Heart left ventricle (tissue), 16 donors: ENCODE data around the gene SLAMF8. TPM values are rescaled to one million over a fixed set of nuclear protein-coding genes. Genes with fewer than 3 reads are reported as not detected.

ENCODE experiments used
- ATAC-seq, 4 donors: fragments of 200-7000 bp; cut with Tn5 transposase; one replicate each; pipeline ENCODE4 v1.9.1; 2020 to 2022; ENCODE audit warnings: moderate library complexity in 4 of 4, mild to moderate bottlenecking in 3 of 4, moderate number of reproducible peaks in 1 of 4
- DNase-seq, 5 donors: peaks; one replicate each; pipeline ENCODE4 v3.0.0-alpha.2; 2020
- H3K27ac ChIP-seq, 12 donors: fragments of 200-600 bp; sonication (generic) in 4 of 12; one replicate each; pipeline versions ENCODE4 v1.5.0 to v1.8.0; 2016 to 2022; ENCODE audit warnings: mild to moderate bottlenecking in 2 of 12
- H3K27me3 ChIP-seq, 9 donors: fragments of 200-600 bp; sonication (generic) in 2 of 9; one replicate each; pipeline versions ENCODE4 v1.5.1 to v1.8.0; 2016 to 2022; ENCODE audit warnings: mild to moderate bottlenecking in 3 of 9
- H3K36me3 ChIP-seq, 9 donors: fragments of 200-600 bp; sonication (generic) in 2 of 9; one replicate each; pipeline versions ENCODE4 v1.5.0 to v1.8.0; 2018 to 2022; ENCODE audit warnings: mild to moderate bottlenecking in 2 of 9
- H3K4me1 ChIP-seq, 12 donors: fragments of 200-600 bp; sonication (generic) in 4 of 12; one replicate each; pipeline versions ENCODE4 v1.5.0 to v1.8.0; 2016 to 2022; ENCODE audit warnings: mild to moderate bottlenecking in 3 of 12
- H3K4me3 ChIP-seq, 12 donors: fragments of 200-600 bp; sonication (generic) in 4 of 12; one replicate each; pipeline versions ENCODE4 v1.5.0 to v1.8.0; 2017 to 2022; ENCODE audit warnings: mild to moderate bottlenecking in 9 of 12, moderate library complexity in 4 of 12
- H3K9me3 ChIP-seq, 12 donors: fragments of 200-600 bp; sonication (generic) in 4 of 12; one replicate each; pipeline versions ENCODE4 v1.5.0 to v1.8.0; 2016 to 2022; ENCODE audit warnings: mild to moderate bottlenecking in 1 of 12
- POLR2A ChIP-seq, 2 donors: fragments of 450-650 bp; IDR thresholded peaks; one replicate each; pipeline ENCODE4 v1.6.1; 2017; ENCODE audit warnings: antibody characterized with exemption in 2 of 2, mild to moderate bottlenecking in 2 of 2, moderate library complexity in 2 of 2
- WGBS, 4 donors: extraction: QIAGEN DNeasy Blood & Tissue Kit in 2 of 4; methylation state at CpG; one replicate each; pipeline versions ENCODE4 v1.1.5 to v1.1.7; 2013 to 2018; 5-methylcytosine and 5-hydroxymethylcytosine counted together
- intact Hi-C, 10 donors: fragments of 100-400 bp; cut with DNase I; formaldehyde crosslinking; loops; one replicate each; pipeline versions ENCODE4 v1.11.1 to v1.14.2; 2022
- polyA plus RNA-seq, 2 donors: library from polyadenylated mRNA; stranded (reverse); fragments of 200-250 nt; gene quantifications; one replicate each; pipeline ENCODE4 v1.2.3, GENCODE V29; 2013
- total RNA-seq, 9 donors: library from RNA; depleted of rRNA in 2 of 9; stranded (reverse); fragments of >200 nt in 2 of 9; fragmentation: NEBNext Ultra II Directional in 3 of 9; extraction: Animal tissue kit (Norgen Biotek cat#: 25700) in 3 of 9; gene quantifications; one replicate each; pipeline versions ENCODE4 v1.1.0 to v1.2.4, GENCODE V29; 2016 to 2023
- TF ChIP-seq, protein P1 (sequence below), 12 donors: fragments of 200-600 bp; sonication (generic) in 4 of 12; IDR thresholded peaks; one replicate each; pipeline versions ENCODE4 v1.5.0 to v1.8.0; 2018 to 2022; ENCODE audit warnings: antibody characterized with exemption in 12 of 12, mild to moderate bottlenecking in 5 of 12
- donor health status: ischemic (EF 13 %, LVEDD 7.1; RV severe dilation, severe dysfunction).
- donor health status: healthy with polysubstance abuse.
- donor health status: DM: no; HTN: yes; CAD: no.
- donor health status: DM: no; HTN: no; CAD: no.
- donor health status: ischemic (EF 25% LVEDD 6.9; RV normal size, moderate dysfunction).
- donor health status: ischemic (EF 25% LVEDD 5.7; RV mildly dilated, moderate dysfunction).
- donor health status: healthy.
- donor health status: DM: yes; HTN: yes; CAD: no.
- donor health status: ischemic (EF 35%, LVEDD 5.7; RV mildly dilated, moderate dysfunction).
- donor health status: nonischemic (EF 11% LVEDD 7.7; RV severe dilation, severe dysfunction).
- donor health status: DM: yes; HTN: yes; CAD: no.
- donor health status: PGD.
- donor health status: ischemic (EF 29% LVEDD 5.4; RV normal size, mild dysfunction).
- donor health status: nonischemic (EF 23%, LVEDD 6.1; RV moderate dilation, normal function).

Gene SLAMF8
- total and polyA plus RNA-seq, 11 donors = 0.50 to 44.9 (median 1.5) TPM

DNA sequence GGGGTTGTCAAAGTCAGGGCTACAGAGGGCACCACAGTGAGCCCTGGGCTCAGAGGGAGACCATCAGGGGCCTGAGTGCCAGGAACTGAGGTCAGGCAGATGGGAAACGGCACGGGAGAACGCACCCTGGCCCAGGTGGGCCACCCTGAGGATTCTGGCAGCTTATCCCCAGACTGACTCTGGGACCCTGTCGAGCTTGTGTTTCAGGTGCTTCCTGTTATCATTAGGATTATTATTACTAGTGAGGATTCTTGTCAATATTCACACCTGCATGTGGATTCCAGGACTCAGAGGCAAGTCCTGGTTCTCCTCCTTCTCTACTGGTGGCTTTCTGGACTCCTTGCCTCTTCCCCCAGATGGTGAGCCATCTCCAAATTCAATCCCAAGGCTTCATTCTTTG, 20.6 kb downstream of the SLAMF8 start:
- H3K4me3 ChIP-seq = no peak overlapping the region
- no peak for ATAC-seq
- no peaks in the 10 kb centered on the region for H3K9me3 ChIP-seq
- 33 to 78% (median 64%) methylated on average over 2 to 4 of the region's 4 CpGs for WGBS, 4 donors
- intact Hi-C loops = no loop called here
- H3K36me3 ChIP-seq = no peaks in the 10 kb centered on the region
- DNase-seq = no peak
- H3K27ac ChIP-seq = no peak overlapping the region
- no peaks in the 10 kb centered on the region for H3K27me3 ChIP-seq
- no peak for TF ChIP-seq POLR2A (IDR thresholded peaks at IDR 0.05)
- TF ChIP-seq, protein P1, sequence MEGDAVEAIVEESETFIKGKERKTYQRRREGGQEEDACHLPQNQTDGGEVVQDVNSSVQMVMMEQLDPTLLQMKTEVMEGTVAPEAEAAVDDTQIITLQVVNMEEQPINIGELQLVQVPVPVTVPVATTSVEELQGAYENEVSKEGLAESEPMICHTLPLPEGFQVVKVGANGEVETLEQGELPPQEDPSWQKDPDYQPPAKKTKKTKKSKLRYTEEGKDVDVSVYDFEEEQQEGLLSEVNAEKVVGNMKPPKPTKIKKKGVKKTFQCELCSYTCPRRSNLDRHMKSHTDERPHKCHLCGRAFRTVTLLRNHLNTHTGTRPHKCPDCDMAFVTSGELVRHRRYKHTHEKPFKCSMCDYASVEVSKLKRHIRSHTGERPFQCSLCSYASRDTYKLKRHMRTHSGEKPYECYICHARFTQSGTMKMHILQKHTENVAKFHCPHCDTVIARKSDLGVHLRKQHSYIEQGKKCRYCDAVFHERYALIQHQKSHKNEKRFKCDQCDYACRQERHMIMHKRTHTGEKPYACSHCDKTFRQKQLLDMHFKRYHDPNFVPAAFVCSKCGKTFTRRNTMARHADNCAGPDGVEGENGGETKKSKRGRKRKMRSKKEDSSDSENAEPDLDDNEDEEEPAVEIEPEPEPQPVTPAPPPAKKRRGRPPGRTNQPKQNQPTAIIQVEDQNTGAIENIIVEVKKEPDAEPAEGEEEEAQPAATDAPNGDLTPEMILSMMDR (IDR thresholded peaks at IDR 0.05) = no peak
- H3K4me1 ChIP-seq = peaks cover 0 to 15% (median 0%) of the 10 kb centered on the region in 12 donors

DNA sequence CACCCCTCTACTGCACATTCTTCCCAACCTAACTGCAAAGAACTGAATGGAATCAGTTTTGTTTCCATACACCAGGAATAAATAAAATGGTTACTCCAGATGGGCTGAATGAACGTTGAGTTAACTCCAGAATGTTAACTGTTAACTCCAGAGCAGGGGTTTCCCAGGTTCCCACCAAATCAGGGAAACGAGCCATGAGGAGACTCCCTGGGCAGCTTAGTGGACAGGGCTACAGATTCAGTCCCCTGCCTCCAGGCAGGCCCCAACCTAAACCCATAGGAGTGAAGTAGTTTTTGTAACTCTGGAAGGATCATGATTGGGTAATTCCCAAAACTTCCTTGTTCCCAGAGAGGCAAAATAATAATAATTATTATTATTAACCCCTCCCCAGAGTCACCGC, 21.7 kb downstream of the SLAMF8 start:
- ATAC-seq (no peak), DNase-seq (no peak)
- H3K27me3 ChIP-seq = no peaks in the 10 kb centered on the region
- no peaks in the 10 kb centered on the region for H3K9me3 ChIP-seq
- no peaks in the 10 kb centered on the region for H3K36me3 ChIP-seq
- no peak overlapping the region for H3K4me3 ChIP-seq
- peaks cover 0 to 15% (median 3%) of the 10 kb centered on the region in 12 donors for H3K4me1 ChIP-seq
- no peak for TF ChIP-seq POLR2A (IDR thresholded peaks at IDR 0.05)
- TF ChIP-seq, protein P1 (IDR thresholded peaks at IDR 0.05) = no peak
- WGBS, 4 donors = 37 to 87% (median 53%) methylated on average over 3 of the region's 3 CpGs
- H3K27ac ChIP-seq = no peak overlapping the region
- intact Hi-C loops = no loop called here

DNA sequence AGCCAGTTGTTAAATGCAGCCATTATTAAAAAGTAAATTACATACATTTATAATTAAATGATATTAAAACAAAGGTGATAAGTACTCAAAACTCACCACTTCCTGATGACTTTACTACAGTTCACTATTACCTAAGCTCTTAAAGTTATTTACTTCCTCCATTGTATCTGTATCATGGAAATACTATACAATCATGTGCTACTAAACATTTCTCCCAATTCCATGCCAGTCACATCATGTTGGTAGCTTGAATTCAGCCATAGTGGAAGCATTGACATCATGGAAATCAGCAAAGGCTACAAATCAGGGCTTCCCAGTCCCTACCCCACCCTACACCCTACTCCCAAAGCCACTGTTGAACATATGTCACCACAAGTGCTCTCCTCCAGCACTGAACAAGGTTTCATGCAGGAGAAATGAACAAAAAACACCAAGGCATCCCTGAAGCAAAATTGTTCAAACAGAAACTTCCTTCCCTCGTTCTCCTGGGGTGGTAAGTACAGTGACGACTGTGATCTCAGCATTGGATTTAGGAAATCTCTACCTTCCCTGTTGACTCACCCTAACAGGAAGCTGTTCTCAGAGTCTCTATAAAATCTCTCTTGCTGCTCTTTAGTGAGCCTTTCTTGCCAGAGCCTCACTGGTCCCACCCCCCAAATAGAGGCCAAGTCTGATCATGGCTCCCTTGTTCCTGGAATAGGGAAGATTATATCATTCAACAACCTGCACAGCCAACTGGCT, 23.1 kb downstream of the SLAMF8 start:
- WGBS, 4 donors = 67 to 77% (median 74%) methylated on average over 2 of the region's 2 CpGs

DNA sequence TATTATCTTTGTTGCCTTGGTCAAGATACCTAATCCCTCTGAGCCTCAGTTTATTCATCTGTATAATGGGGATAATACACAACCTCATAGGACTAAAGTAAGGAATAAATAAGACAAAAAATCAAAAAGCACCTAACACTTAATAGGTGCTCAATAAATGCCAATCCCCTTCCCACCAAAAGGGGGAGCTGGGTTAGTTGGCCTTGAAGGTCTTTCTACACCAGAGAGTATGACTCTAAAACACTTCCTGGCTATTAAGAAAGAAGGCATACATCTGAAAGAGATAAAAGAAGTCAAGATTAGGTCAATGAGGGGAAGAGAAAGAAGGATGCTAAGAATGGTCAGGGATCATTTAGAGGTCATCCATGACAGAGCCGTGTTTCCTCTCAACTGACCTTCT, 24.7 kb downstream of the SLAMF8 start:
- Histone ChIP-seq H3K4me1 (peaks cover 0 to 32% (median 11%) of the 10 kb centered on the region in 12 donors), H3K9me3 (no peaks in the 10 kb centered on the region), H3K27ac (no peak overlapping the region), H3K27me3 (no peaks in the 10 kb centered on the region), H3K36me3 (no peaks in the 10 kb centered on the region), H3K4me3 (no peak overlapping the region)
- intact Hi-C loops = loop anchor here in 6 of 10 donors (5.0 to 10.0 kb wide), 4 partner anchors 36 to 76 kb away; partner anchors contain the start of genes TAGLN2 (in 4 of the 6) and FCRL6 (in 1 of the 6)
- ATAC-seq (no peak), DNase-seq (no peak)
- WGBS, 4 donors = 58 to 70% (median 61%) methylated on average over 1 of the region's 1 CpG
- TF ChIP-seq, protein P1 (IDR thresholded peaks at IDR 0.05) = no peak
- TF ChIP-seq POLR2A (IDR thresholded peaks at IDR 0.05) = no peak

More for the DNA sequence above, 23.1 kb downstream of the SLAMF8 start:
- no peaks in the 10 kb centered on the region for H3K9me3 ChIP-seq
- no peak overlapping the region for H3K4me3 ChIP-seq
- peaks cover 0 to 26% (median 9%) of the 10 kb centered on the region in 12 donors for H3K4me1 ChIP-seq
- TF ChIP-seq POLR2A (IDR thresholded peaks at IDR 0.05) = no peak
- TF ChIP-seq, protein P1 (IDR thresholded peaks at IDR 0.05) = no peak
- no peaks in the 10 kb centered on the region for H3K36me3 ChIP-seq
- no peaks in the 10 kb centered on the region for H3K27me3 ChIP-seq
- DNase-seq (no peak), ATAC-seq (no peak)
- intact Hi-C loops = loop anchor here in 6 of 10 donors (5.0 to 10.0 kb wide), 4 partner anchors 38 to 78 kb away; partner anchors contain the start of genes TAGLN2 (in 4 of the 6) and FCRL6 (in 1 of the 6)
- no peak overlapping the region for H3K27ac ChIP-seq
